ENCODE data around the gene LEKR1.
"Not testable (repeated sequence)": the region's sequence is repeated elsewhere in the genome, so short reads cannot be mapped to it uniquely, and the experiment has no call there.

DNA sequence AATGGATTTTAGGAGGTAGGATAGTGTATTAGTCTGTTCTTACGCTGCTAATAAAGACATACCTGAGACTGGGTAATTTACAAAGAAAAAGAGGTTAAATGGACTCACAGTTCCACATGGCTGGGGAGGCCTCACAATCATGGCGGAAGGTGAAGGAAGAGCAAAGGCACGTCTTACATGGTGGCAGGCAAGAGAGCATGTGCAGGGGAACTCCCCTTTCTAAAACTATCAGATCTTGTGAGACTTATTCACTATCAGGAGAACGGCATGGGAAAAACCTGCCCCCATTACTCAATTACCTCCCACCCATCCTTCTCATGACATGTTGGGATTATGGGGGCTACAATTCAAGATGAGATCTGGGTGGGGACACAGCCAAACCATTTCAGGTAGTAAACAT lies 25.9 kb upstream of the LEKR1 start:
- TF ChIP-seq ZNF274 (IDR thresholded peaks at IDR 0.05; ENCODE audit: low read depth, low read length); YY1 (IDR thresholded peaks at IDR 0.05; ENCODE audit: insufficient read depth, insufficient read length): not testable (repeated sequence)
